LNCAP (cell line): Measurements from ENCODE around the gene GPR83.

Experiments used
- TF ChIP-seq, protein P1 (sequence below): fragments of 450-650 bp; IDR thresholded peaks from 2 replicates; pipeline ENCODE4 v1.5.1; 2017; ENCODE audit warnings: mild to moderate bottlenecking

The GPR83 gene

DNA sequence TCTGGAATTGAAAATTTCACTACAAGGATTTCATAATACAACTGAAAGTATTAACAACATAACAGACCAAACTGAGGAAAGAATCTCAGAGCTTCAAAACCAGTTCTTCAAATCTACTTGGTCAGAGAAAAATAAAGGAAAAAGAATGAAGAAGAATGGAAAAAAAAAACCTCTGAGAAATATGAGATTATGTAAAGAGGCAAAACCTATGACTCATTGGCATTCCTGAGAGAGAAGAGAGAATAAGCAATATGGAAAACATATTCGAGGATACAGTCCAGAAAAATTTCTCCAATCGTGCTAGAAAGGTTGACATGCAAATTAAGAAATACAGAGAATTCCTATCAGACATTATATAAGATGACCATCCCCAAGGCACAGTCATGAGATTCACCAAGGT lies 23.4 kb upstream of the GPR83 start:
- TF ChIP-seq, protein P1, sequence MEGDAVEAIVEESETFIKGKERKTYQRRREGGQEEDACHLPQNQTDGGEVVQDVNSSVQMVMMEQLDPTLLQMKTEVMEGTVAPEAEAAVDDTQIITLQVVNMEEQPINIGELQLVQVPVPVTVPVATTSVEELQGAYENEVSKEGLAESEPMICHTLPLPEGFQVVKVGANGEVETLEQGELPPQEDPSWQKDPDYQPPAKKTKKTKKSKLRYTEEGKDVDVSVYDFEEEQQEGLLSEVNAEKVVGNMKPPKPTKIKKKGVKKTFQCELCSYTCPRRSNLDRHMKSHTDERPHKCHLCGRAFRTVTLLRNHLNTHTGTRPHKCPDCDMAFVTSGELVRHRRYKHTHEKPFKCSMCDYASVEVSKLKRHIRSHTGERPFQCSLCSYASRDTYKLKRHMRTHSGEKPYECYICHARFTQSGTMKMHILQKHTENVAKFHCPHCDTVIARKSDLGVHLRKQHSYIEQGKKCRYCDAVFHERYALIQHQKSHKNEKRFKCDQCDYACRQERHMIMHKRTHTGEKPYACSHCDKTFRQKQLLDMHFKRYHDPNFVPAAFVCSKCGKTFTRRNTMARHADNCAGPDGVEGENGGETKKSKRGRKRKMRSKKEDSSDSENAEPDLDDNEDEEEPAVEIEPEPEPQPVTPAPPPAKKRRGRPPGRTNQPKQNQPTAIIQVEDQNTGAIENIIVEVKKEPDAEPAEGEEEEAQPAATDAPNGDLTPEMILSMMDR = no peak

DNA sequence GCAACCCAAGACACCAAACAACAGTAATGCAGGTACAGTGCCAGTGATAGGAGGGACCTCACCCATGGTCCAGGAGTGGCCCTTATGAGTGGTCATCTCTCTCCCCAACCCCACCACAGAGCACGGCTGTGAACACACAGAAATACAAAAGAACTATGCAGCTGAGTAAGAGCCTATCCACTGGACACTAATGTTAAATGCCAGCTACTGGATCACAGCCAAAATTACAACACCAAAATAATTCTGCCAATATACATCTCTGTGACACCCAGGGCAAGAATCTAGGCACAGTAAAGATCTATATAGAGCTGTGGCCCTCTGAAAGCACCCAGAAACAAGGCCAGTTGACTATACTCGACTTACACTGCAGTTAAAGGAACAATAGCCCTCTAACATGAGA lies 22.8 kb upstream of the GPR83 start:
- TF ChIP-seq, protein P1 = no peak

DNA sequence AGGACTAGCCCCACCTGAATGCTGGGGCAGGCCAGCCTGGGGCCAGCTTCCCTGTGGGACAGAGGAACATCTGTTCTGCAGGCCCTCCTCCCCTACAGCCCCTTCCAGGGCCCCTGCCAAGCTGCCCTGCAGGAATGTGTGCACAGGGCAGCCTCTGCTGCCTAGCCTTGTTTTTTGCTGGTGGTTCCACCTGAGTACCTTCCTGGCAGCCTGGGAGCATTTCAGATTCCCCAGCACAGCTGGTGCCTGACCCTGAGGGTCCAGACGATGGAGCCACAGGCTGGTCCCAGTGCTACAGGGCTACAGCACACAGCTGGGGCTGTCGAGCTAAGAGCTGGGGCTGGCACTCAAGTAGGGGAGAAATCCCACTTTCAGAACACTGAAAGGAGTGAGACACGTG lies 22.3 kb upstream of the GPR83 start:
- TF ChIP-seq, protein P1 = no peak

DNA sequence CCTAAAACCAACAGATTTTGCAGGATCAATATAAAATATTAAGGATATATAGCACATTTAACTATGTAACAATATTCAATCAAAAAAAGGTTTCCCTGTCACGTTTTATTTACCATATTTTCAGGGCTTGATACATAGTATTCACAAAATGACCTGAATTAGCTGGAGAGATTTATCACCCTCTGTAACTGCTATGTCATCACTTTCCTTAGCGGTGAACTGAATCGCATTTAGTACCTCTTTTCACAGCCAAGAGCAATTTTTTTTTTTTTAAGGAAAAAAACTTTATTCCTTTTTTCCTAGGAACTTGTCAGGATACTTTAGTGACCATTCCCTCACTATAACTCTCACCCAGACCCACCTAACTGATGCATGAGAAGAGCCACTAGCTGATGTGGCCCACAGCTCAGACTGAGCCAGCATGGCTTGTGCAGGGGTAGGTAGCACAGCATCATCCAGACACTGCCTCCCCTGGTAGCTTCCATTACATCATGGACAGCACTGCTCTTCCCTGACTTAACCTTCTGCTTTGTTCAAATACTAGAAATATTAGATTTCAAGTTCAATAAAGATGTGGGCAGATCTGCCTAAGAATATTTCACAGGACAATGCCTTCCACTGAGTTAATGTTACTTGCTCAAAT lies 17.0 kb upstream of the GPR83 start:
- TF ChIP-seq, protein P1 = no peak

DNA sequence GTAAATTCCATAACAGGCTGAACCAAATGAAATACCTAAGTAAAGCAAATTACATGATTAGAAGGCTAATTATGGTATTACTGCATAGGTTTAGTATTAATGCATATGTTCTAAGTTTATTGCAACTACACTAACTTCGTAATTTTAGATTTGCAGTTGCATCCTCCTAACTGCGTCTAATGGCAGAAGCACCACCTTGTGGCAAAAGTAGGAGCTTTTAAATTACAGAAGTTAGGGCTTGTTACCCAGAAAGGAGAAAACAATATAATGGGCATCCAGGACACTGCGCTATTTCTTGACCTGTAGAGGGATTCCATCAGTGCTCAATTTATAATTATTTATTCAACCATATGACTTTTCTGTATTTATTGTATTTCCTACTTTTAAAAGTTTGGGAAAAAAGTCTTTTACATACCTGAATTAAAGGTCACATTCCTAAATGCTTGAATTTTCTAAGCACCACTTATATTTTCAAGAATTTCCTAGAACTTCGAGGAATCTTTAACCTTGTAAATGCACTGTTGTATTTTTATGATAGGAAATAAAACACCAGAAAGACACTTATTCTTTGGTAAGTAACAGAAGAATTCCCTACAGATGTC lies 16.3 kb upstream of the GPR83 start:
- TF ChIP-seq, protein P1 = peak; percentile 59

DNA sequence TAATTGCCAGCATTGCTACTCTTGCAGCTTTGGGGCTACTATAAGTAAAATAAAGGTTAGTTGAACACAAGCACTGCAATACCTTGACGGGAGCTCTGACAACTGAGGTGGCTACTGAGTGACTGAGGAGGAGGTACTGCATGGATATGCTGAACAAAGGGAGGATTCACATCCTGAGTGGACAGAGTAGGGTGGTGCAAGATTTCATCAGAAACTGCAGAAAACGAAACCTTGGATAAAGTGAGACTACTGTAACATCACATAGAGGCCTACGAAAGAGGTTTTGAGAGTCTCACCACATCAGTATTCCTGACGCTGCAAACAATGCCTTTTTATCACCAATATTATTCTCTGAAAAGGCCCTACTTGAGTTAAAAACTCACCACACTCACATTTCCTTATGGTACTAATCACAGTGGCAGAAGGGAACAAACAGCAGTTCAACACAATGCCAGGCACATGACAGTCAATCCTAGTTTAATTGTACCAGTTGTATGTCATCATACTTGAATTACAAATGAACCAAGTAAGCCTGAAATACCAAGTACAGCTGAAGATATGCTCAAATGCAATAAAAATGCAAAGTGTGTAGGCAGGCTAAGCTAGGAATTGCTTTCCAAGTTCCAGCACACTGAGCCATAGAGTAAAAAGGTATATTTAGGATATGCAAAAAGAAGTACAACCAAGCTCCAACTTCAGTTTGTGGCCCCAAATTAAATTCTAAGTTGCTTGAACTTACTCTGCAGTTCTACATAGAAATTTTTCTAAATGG lies 4.0 kb upstream of the GPR83 start:
- TF ChIP-seq, protein P1 = no peak

DNA sequence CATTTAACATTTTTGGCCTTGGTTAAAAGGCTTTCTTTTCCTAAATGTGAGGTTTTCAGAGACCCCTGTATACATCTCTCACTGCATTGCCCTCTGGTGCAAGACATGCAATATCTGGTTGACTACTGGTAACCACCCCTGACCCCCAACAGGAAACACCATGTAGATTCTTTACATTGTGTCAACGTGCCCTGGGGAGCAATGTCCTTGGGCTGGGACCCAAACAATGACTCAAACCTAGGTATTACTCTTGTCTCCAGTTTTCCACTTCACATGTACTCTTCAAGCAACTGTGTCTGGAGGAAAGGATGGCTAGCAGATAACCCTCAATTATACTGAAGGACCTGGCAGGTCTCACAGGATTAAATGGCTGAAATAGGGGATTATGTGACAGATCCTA lies 1.1 kb upstream of the GPR83 start:
- TF ChIP-seq, protein P1 = no peak
